HepG2 (cell line): ENCODE results near the gene MCC. TPM values are rescaled to one million over a fixed set of nuclear protein-coding genes. Genes with fewer than 3 reads are reported as not detected.

ENCODE experiments used
- ATAC-seq: fragments of 200-7000 bp; cut with Tn5 transposase; 3 replicates; pipeline ENCODE4 v1.9.1; 2020; ENCODE audit warnings: mild to moderate bottlenecking, moderate library complexity
- BruUV-seq: library from RNA; stranded (reverse); fragments of 400-500 nt; replicated peaks from 2 replicates; lab custom pipeline; 2021; lab: Mats Ljungman, UMichigan
- CTCF ChIA-PET: fragments of 300-600 bp; formaldehyde crosslinking; extraction: SDS; loops from one replicate; lab custom pipeline; 2021; ENCODE audit warnings: low total read pairs, inconsistent platforms, low intra/inter-chr PET ratio; lab: Yijun Ruan, JAX
- POLR2A ChIA-PET: fragments of 350-600 bp; sonication (Branson Sonifier 250); formaldehyde crosslinking; loops from one replicate; lab custom pipeline; 2020; ENCODE audit warnings: antibody characterized with exemption, inconsistent platforms; lab: Yijun Ruan, JAX
- DNase-seq: peaks from one replicate; pipeline ENCODE4 v3.0.0-alpha.2; 2015; ENCODE audit warnings: low spot score
- FAIRE-seq: peaks from 3 replicates; lab custom pipeline; 2011; peaks lifted over from hg19 to GRCh38; lab: Jason Lieb, UNC
- H2AFZ ChIP-seq: one replicate; pipeline ENCODE4 v1.6.1; 2011; ENCODE audit warnings: low read length, inconsistent platforms
- H3K27ac ChIP-seq: fragments of 300-600 bp; 3 replicates; pipeline ENCODE4 v1.8.0; 2011; ENCODE audit warnings: mixed run types, mild to moderate bottlenecking, mixed read lengths, low read length, inconsistent platforms; ENCODE audit not compliant: insufficient read depth; ENCODE audit errors: extremely low read length
- H3K27me3 ChIP-seq, 2 experiments: fragments of 200-600 bp in 1 of 2; 2 replicates in 1 of 2; 3 replicates in 1 of 2; pipeline versions ENCODE4 v1.6.0 to v1.8.0; 2011; ENCODE audit warnings: low read length in 2 of 2, mild to moderate bottlenecking in 2 of 2, moderate library complexity in 2 of 2, inconsistent platforms in 1 of 2; ENCODE audit not compliant: insufficient read depth in 2 of 2, control insufficient read depth in 1 of 2
- H3K36me3 ChIP-seq, 2 experiments: fragments of 200-600 bp in 1 of 2; replicated peaks in 1 of 2; 2 replicates in 1 of 2; 3 replicates in 1 of 2; pipeline versions ENCODE4 v1.5.1 to v1.8.0; 2011; ENCODE audit warnings: low read length in 2 of 2, inconsistent platforms in 1 of 2; ENCODE audit not compliant: insufficient read depth in 2 of 2, control insufficient read depth in 1 of 2
- H3K4me1 ChIP-seq: 2 replicates; pipeline ENCODE4 v1.5.1; 2012; ENCODE audit warnings: low read length, inconsistent platforms; ENCODE audit not compliant: insufficient read depth
- H3K4me2 ChIP-seq: 2 replicates; pipeline ENCODE4 v1.6.0; 2011; ENCODE audit warnings: low read depth, low read length, inconsistent platforms
- H3K4me3 ChIP-seq, 3 experiments: fragments of 200-600 bp in 1 of 3; sonication (generic), shearing (Covaris generic) in 1 of 3; replicated peaks in 1 of 3; 2 replicates each; pipeline ENCODE4 v1.5.1; 2011 to 2016; ENCODE audit warnings: low read length in 3 of 3, inconsistent platforms in 2 of 3, low read depth in 2 of 3, mild to moderate bottlenecking in 2 of 3, control low read depth in 1 of 3, mixed read lengths in 1 of 3; ENCODE audit not compliant: insufficient read depth in 1 of 3
- H3K79me2 ChIP-seq: one replicate; pipeline ENCODE4 v1.6.1; 2011; ENCODE audit warnings: low read length, inconsistent platforms; ENCODE audit not compliant: insufficient read depth
- H3K9ac ChIP-seq: 2 replicates; pipeline ENCODE4 v1.6.0; 2011; ENCODE audit warnings: mild to moderate bottlenecking, low read depth, low read length, inconsistent platforms; ENCODE audit not compliant: insufficient read depth
- H3K9me3 ChIP-seq: 2 replicates; pipeline ENCODE4 v1.5.1; 2012; ENCODE audit warnings: mild to moderate bottlenecking, low read length
- H4K20me1 ChIP-seq: 2 replicates; pipeline ENCODE4 v1.6.0; 2011; ENCODE audit warnings: inconsistent platforms, mild to moderate bottlenecking, low read length, moderate library complexity; ENCODE audit not compliant: insufficient read depth
- CREBL2 ChIP-seq: sonication (generic); formaldehyde crosslinking; IDR thresholded peaks from 2 replicates; pipeline ENCODE4 v1.8.1; 2023; ENCODE audit warnings: missing genetic modification reagents, mild to moderate bottlenecking, borderline replicate concordance
- EP300 ChIP-seq, 3 experiments: sonication (generic) in 1 of 3; formaldehyde crosslinking in 1 of 3; IDR thresholded peaks; 2 replicates each; pipeline versions ENCODE4 v1.5.1 to v1.6.1; 2011 to 2020; ENCODE audit warnings: low read depth in 2 of 3, low read length in 2 of 3, borderline replicate concordance in 1 of 3, improper control_type of control experiment in 1 of 3, mild to moderate bottlenecking in 1 of 3, missing genetic modification reagents in 1 of 3, moderate library complexity in 1 of 3
- ESRRA ChIP-seq: sonication (generic); formaldehyde crosslinking; IDR thresholded peaks from 2 replicates; pipeline ENCODE4 v1.5.1; 2020; ENCODE audit warnings: mild to moderate bottlenecking, low read depth, missing genetic modification reagents
- GLI4 ChIP-seq: sonication (generic); formaldehyde crosslinking; IDR thresholded peaks from 2 replicates; pipeline ENCODE4 v1.5.1; 2020; ENCODE audit warnings: missing genetic modification reagents, mild to moderate bottlenecking, moderate library complexity, borderline replicate concordance
- HMGXB3 ChIP-seq: sonication (generic); formaldehyde crosslinking; IDR thresholded peaks from 2 replicates; pipeline ENCODE4 v1.4.0; 2020; ENCODE audit warnings: missing genetic modification reagents, borderline replicate concordance
- HNRNPLL ChIP-seq: fragments of 200-400 bp; formaldehyde crosslinking; IDR thresholded peaks from 2 replicates; pipeline ENCODE4 v1.6.1; 2017; ENCODE audit warnings: mild to moderate bottlenecking, low read depth, low read length; ENCODE audit not compliant: poor library complexity, severe bottlenecking
- IRF2 ChIP-seq: IDR thresholded peaks from 2 replicates; pipeline ENCODE4 v1.6.1; 2018; ENCODE audit warnings: missing genetic modification reagents, missing compliant biosample characterization
- SMARCE1 ChIP-seq: fragments of 450-650 bp; IDR thresholded peaks from 2 replicates; pipeline ENCODE4 v1.6.1; 2017; ENCODE audit warnings: borderline replicate concordance
- WIZ ChIP-seq: sonication (generic); formaldehyde crosslinking; IDR thresholded peaks from 2 replicates; pipeline ENCODE4 v1.5.1; 2020; ENCODE audit warnings: mild to moderate bottlenecking, missing genetic modification reagents
- ZFAT ChIP-seq: sonication (generic); formaldehyde crosslinking; conservative IDR thresholded peaks from 2 replicates; pipeline ENCODE4 v1.8.1; 2023; ENCODE audit warnings: missing genetic modification reagents, inconsistent platforms
- ZIK1 ChIP-seq: sonication (generic); formaldehyde crosslinking; IDR thresholded peaks from 2 replicates; pipeline ENCODE4 v1.5.0; 2020; ENCODE audit warnings: mild to moderate bottlenecking, low read depth, missing genetic modification reagents, borderline replicate concordance
- ZNF136 ChIP-seq: sonication (generic); formaldehyde crosslinking; IDR thresholded peaks from 2 replicates; pipeline ENCODE4 v1.8.1; 2022; ENCODE audit warnings: low read depth, mild to moderate bottlenecking, moderate library complexity, missing genetic modification reagents
- ZNF232 ChIP-seq: sonication (generic); formaldehyde crosslinking; IDR thresholded peaks from 2 replicates; pipeline ENCODE4 v1.4.0; 2020; ENCODE audit warnings: missing genetic modification reagents, borderline replicate concordance
- ZNF501 ChIP-seq: sonication (generic); formaldehyde crosslinking; IDR thresholded peaks from 2 replicates; pipeline ENCODE4 v1.5.1; 2020; ENCODE audit warnings: mild to moderate bottlenecking, moderate library complexity, missing genetic modification reagents
- ZNF672 ChIP-seq: sonication (generic); formaldehyde crosslinking; IDR thresholded peaks from 2 replicates; pipeline ENCODE4 v1.8.1; 2022; ENCODE audit warnings: missing genetic modification reagents
- ZNF770 ChIP-seq: sonication (generic); formaldehyde crosslinking; IDR thresholded peaks from 2 replicates; pipeline ENCODE4 v1.5.0; 2020; ENCODE audit warnings: mild to moderate bottlenecking, missing genetic modification reagents
- ZNF83 ChIP-seq: sonication (generic); formaldehyde crosslinking; IDR thresholded peaks from 2 replicates; pipeline ENCODE4 v1.4.0; 2020; ENCODE audit warnings: missing genetic modification reagents, mild to moderate bottlenecking, borderline replicate concordance
- WGBS: methylation state at CpG from one replicate; pipeline ENCODE4 v1.1.6; 2017; ENCODE audit warnings: low lambda C conversion rate; 5-methylcytosine and 5-hydroxymethylcytosine counted together
- in situ Hi-C: cut with HindIII; loops from 2 replicates; pipeline ENCODE4 v1.10.0; 2017; ENCODE audit warnings: low pct_unique_long_range_greater_than_20kb; ENCODE audit not compliant: extremely low pct_ligation_motif_present
- intact Hi-C: fragments of 100-400 bp; cut with micrococcal nuclease; formaldehyde crosslinking; loops from one replicate; pipeline ENCODE4 v1.10.0; 2022; ENCODE audit not compliant: unreplicated experiment
- polyA plus RNA-seq, 8 experiments: library from polyadenylated mRNA; depleted of rRNA in 3 of 8; stranded (reverse) in 7 of 8; unstranded in 1 of 8; fragments of >200 nt; fragmentation: Illumina TruSeq in 4 of 8; extraction: Trizol in 4 of 8; gene quantifications; 2 replicates each; pipeline versions ENCODE4 v1.2.1 to v1.2.3, GENCODE V29; 2011 to 2016; ENCODE audit warnings: low read depth in 4 of 8, missing spikeins in 1 of 8, mixed read lengths in 1 of 8; ENCODE audit not compliant: insufficient read depth in 1 of 8
- total RNA-seq, 5 experiments: library from RNA; depleted of rRNA; stranded (reverse); fragments of >200 nt; fragmentation: Illumina TruSeq; extraction: Trizol; gene quantifications; 2 replicates each; pipeline ENCODE4 v1.2.3, GENCODE V29; 2016; ENCODE audit warnings: low read depth in 1 of 5

The MCC gene
- total and polyA plus RNA-seq, 2 of the 13 experiments (the other 11 are each of a cell fraction or from before 2014, with no cell fraction given) = 0.55 to 2.4 TPM

GRCh38 chr5:113063927-113064326, 424.3 kb downstream of the MCC start:
- FAIRE-seq = no peak
- 77% methylated on average over 8 of the region's 12 CpGs for WGBS
- no peak for ATAC-seq

More at GRCh38 chr5:113063927-113064326, 424.3 kb downstream of the MCC start:
- Histone ChIP-seq H3K4me1 (no peaks in the 10 kb centered on the region), H2AFZ (no peak overlapping the region), H3K9ac (no peak overlapping the region), H3K36me3 (no peaks in the 10 kb centered on the region), H3K27ac (no peak overlapping the region), H4K20me1 (no peaks in the 10 kb centered on the region), H3K27me3 (no peaks in the 10 kb centered on the region), H3K4me3 (no peak overlapping the region), H3K4me2 (no peak overlapping the region), H3K79me2 (no peaks in the 10 kb centered on the region), H3K9me3 (no peaks in the 10 kb centered on the region)
- POLR2A ChIA-PET = no interaction called here
- no TSS peak for BruUV-seq
- intact Hi-C loops (no loop called here), in situ Hi-C loops (no loop called here)
- TF ChIP-seq HMGXB3 (no peak), ZIK1 (CRISPR knock-in tag) (no peak), ESRRA (CRISPR knock-in tag) (no peak), ZNF770 (CRISPR knock-in tag) (no peak), ZNF672 (CRISPR knock-in tag) (no peak), HNRNPLL (no peak), SMARCE1 (no peak), GLI4 (no peak), ZNF83 (CRISPR knock-in tag) (no peak), IRF2 (CRISPR knock-in tag) (no peak), EP300 (IDR thresholded peaks at IDR 0.05; ENCODE audit: low read depth in 2 of 2, low read length in 2 of 2) (no peak), EP300 (CRISPR knock-in tag; IDR thresholded peaks at IDR 0.05; ENCODE audit: borderline replicate concordance) (no peak), CREBL2 (CRISPR knock-in tag) (no peak), ZFAT (CRISPR knock-in tag) (no peak), ZNF136 (no peak), WIZ (CRISPR knock-in tag) (no peak), ZNF232 (CRISPR knock-in tag) (no peak), ZNF501 (CRISPR knock-in tag) (no peak)
- CTCF ChIA-PET = no interaction called here
- no peak for DNase-seq
